IMR-90 (cell line): Measurements from ENCODE around the gene MECP2.

Experiments used
- CTCF ChIP-seq: conservative IDR thresholded peaks from 2 replicates; pipeline ENCODE4 v1.5.1; 2012; ENCODE audit warnings: mild to moderate bottlenecking, low read depth, low read length, improper control_type of control experiment
- FOS ChIP-seq: fragments of 150-350 bp; IDR thresholded peaks from 2 replicates; pipeline ENCODE4 v1.6.1; 2016; ENCODE audit warnings: low read depth, low read length
- POLR2A ChIP-seq: IDR thresholded peaks from 2 replicates; pipeline ENCODE4 v1.6.1; 2012; ENCODE audit warnings: mild to moderate bottlenecking, low read depth, low read length

- no peak for TF ChIP-seq CTCF
- no peak for TF ChIP-seq POLR2A
- no peak for TF ChIP-seq FOS
These were observed 1.0 kb upstream of the MECP2 start for GRCh38 chrX:154098551-154098950.
